Chondrocyte (in vitro differentiated cells): Measurements from ENCODE around the gene ADAM33. TPM values are rescaled to one million over a fixed set of nuclear protein-coding genes. Genes with fewer than 3 reads are reported as not detected.

ENCODE experiments used
- DNase-seq: peaks from one replicate; pipeline ENCODE4 v3.0.0; 2021; ENCODE audit warnings: mixed read lengths, low spot score
- H3K27ac Mint-ChIP-seq: one replicate; pipeline ENCODE4 v1.8.0; 2021; ENCODE audit warnings: mild to moderate bottlenecking, moderate library complexity, mixed read lengths; ENCODE audit not compliant: unreplicated experiment
- H3K27me3 Mint-ChIP-seq: 2 replicates; pipeline ENCODE4 v1.8.0; 2021; ENCODE audit warnings: low read depth, mixed read lengths
- H3K36me3 Mint-ChIP-seq: 2 replicates; pipeline ENCODE4 v1.8.0; 2021; ENCODE audit warnings: low read depth, mixed read lengths
- H3K4me1 Mint-ChIP-seq: 2 replicates; pipeline ENCODE4 v1.8.0; 2021; ENCODE audit warnings: low read depth, mild to moderate bottlenecking, mixed read lengths
- H3K4me3 Mint-ChIP-seq: one replicate; pipeline ENCODE4 v1.8.0; 2021; ENCODE audit warnings: mild to moderate bottlenecking, moderate library complexity, mixed read lengths; ENCODE audit not compliant: unreplicated experiment
- H3K9me3 Mint-ChIP-seq: 2 replicates; pipeline ENCODE4 v1.8.0; 2021; ENCODE audit warnings: low read depth, mixed read lengths
- total RNA-seq: library from RNA; stranded (reverse); gene quantifications from 3 replicates; pipeline ENCODE4 v1.2.1, GENCODE V29; 2021
- TF ChIP-seq, protein P1 (sequence below): fragments of 200-600 bp; sonication (generic); IDR thresholded peaks from 2 replicates; pipeline ENCODE4 v1.5.0; 2021; ENCODE audit warnings: antibody characterized with exemption, mild to moderate bottlenecking, moderate library complexity

ADAM33 gene
- total RNA-seq, 1 donor from 2014 or later, result 13.1 TPM

GRCh38 chr20:3728876-3729275 lies 47.1 kb upstream of the ADAM33 start:
- H3K9me3 Mint-ChIP-seq, result no peaks in the 10 kb centered on the region
- TF ChIP-seq, protein P1, sequence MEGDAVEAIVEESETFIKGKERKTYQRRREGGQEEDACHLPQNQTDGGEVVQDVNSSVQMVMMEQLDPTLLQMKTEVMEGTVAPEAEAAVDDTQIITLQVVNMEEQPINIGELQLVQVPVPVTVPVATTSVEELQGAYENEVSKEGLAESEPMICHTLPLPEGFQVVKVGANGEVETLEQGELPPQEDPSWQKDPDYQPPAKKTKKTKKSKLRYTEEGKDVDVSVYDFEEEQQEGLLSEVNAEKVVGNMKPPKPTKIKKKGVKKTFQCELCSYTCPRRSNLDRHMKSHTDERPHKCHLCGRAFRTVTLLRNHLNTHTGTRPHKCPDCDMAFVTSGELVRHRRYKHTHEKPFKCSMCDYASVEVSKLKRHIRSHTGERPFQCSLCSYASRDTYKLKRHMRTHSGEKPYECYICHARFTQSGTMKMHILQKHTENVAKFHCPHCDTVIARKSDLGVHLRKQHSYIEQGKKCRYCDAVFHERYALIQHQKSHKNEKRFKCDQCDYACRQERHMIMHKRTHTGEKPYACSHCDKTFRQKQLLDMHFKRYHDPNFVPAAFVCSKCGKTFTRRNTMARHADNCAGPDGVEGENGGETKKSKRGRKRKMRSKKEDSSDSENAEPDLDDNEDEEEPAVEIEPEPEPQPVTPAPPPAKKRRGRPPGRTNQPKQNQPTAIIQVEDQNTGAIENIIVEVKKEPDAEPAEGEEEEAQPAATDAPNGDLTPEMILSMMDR, result no peak
- H3K27ac Mint-ChIP-seq, result no peak overlapping the region
- no peak overlapping the region for H3K4me3 Mint-ChIP-seq
- peaks cover 8% of the 10 kb centered on the region for H3K4me1 Mint-ChIP-seq
- peaks cover 1% of the 10 kb centered on the region for H3K36me3 Mint-ChIP-seq
- DNase-seq, result peak; percentile 86
- H3K27me3 Mint-ChIP-seq, result peaks cover 27% of the 10 kb centered on the region

GRCh38 chr20:3728354-3728753 lies 46.5 kb upstream of the ADAM33 start:
- H3K4me3 Mint-ChIP-seq, result no peak overlapping the region
- DNase-seq, result peak; percentile 33
- no peaks in the 10 kb centered on the region for H3K9me3 Mint-ChIP-seq
- H3K36me3 Mint-ChIP-seq, result peaks cover 1% of the 10 kb centered on the region
- H3K4me1 Mint-ChIP-seq, result peaks cover 8% of the 10 kb centered on the region
- H3K27ac Mint-ChIP-seq, result no peak overlapping the region
- peaks cover 29% of the 10 kb centered on the region for H3K27me3 Mint-ChIP-seq
- TF ChIP-seq, protein P1, result no peak

GRCh38 chr20:3727401-3728021 lies 45.7 kb upstream of the ADAM33 start:
- Mint-ChIP-seq H3K27me3 (peaks cover 34% of the 10 kb centered on the region), H3K4me3 (peak overlapping the region; percentile 24), H3K4me1 (peaks cover 8% of the 10 kb centered on the region), H3K27ac (no peak overlapping the region), H3K9me3 (no peaks in the 10 kb centered on the region), H3K36me3 (peaks cover 1% of the 10 kb centered on the region)
- TF ChIP-seq, protein P1, result peak; percentile 15
- DNase-seq, result peak; percentile 38

DNA sequence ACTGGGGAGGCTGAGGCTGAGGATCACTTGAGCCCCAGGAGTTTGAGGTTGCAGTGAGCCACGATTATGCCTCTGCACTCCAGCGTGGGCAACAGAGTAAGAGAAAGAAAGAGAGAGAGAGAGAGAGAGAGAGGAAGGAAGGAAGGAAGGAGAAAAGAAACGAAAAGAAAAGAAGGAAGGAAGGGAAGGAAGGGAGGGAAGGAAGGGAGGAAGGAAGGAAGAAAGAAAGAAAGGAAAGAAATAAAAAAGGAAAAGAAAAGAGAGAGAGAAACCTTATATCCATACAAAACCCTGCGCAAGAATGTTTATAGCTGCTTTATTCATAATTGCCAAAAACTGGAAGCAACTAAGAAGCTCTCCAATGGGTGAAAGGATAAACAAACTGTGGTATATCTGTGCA lies 42.5 kb upstream of the ADAM33 start:
- no peaks in the 10 kb centered on the region for H3K9me3 Mint-ChIP-seq
- TF ChIP-seq, protein P1, result no peak
- peaks cover 1% of the 10 kb centered on the region for H3K36me3 Mint-ChIP-seq
- no peak overlapping the region for H3K4me3 Mint-ChIP-seq
- no peak for DNase-seq
- H3K4me1 Mint-ChIP-seq, result peaks cover 8% of the 10 kb centered on the region
- no peak overlapping the region for H3K27ac Mint-ChIP-seq
- peaks cover 47% of the 10 kb centered on the region for H3K27me3 Mint-ChIP-seq

GRCh38 chr20:3723284-3723683 lies 41.5 kb upstream of the ADAM33 start:
- H3K4me3 Mint-ChIP-seq, result no peak overlapping the region

More at GRCh38 chr20:3723284-3723683, 41.5 kb upstream of the ADAM33 start:
- H3K27me3 Mint-ChIP-seq, result peaks cover 47% of the 10 kb centered on the region
- H3K9me3 Mint-ChIP-seq, result no peaks in the 10 kb centered on the region
- no peak for DNase-seq
- TF ChIP-seq, protein P1, result no peak
- peaks cover 1% of the 10 kb centered on the region for H3K36me3 Mint-ChIP-seq
- H3K27ac Mint-ChIP-seq, result no peak overlapping the region
- H3K4me1 Mint-ChIP-seq, result peaks cover 8% of the 10 kb centered on the region
